Uterus (tissue), 4 donors: ENCODE measurements around the gene TRPC5OS. TPM values are rescaled to one million over a fixed set of nuclear protein-coding genes. Genes with fewer than 3 reads are reported as not detected.
A peak's percentile ranks its signal among the peaks of the same experiment; 100 is the strongest.

Experiments used
- DNase-seq, 2 donors: peaks; one replicate each; pipeline ENCODE4 v3.0.0-alpha.2; 2019 to 2020
- H3K27ac ChIP-seq, 2 donors: fragments of 200-600 bp; sonication (generic); 1 replicate in 1 of 2; 2 replicates in 1 of 2; pipeline ENCODE4 v1.5.1; 2016 to 2018
- H3K27me3 ChIP-seq, 2 donors: fragments of 200-600 bp; sonication (generic); one replicate each; pipeline ENCODE4 v1.5.1; 2018 to 2019; ENCODE audit warnings: control low read depth in 1 of 2
- H3K36me3 ChIP-seq, 2 donors: fragments of 200-600 bp; sonication (generic); one replicate each; pipeline ENCODE4 v1.5.1; 2019; ENCODE audit warnings: control low read depth in 1 of 2
- H3K4me1 ChIP-seq, 2 donors: fragments of 200-600 bp; sonication (generic); one replicate each; pipeline ENCODE4 v1.5.1; 2018 to 2019; ENCODE audit warnings: control low read depth in 1 of 2
- H3K4me3 ChIP-seq, 2 donors: fragments of 200-600 bp; sonication (generic); 1 replicate in 1 of 2; 2 replicates in 1 of 2; pipeline ENCODE4 v1.5.1; 2018 to 2019; ENCODE audit warnings: mild to moderate bottlenecking in 1 of 2
- H3K9me3 ChIP-seq, 2 donors: fragments of 200-600 bp; sonication (generic); one replicate each; pipeline ENCODE4 v1.5.1; 2019; ENCODE audit warnings: control low read depth in 1 of 2
- POLR2A ChIP-seq, 2 donors: fragments of 450-650 bp; IDR thresholded peaks; one replicate each; pipeline ENCODE4 v1.6.1; 2016; ENCODE audit warnings: antibody characterized with exemption in 2 of 2, mild to moderate bottlenecking in 1 of 2, moderate library complexity in 1 of 2
- intact Hi-C: fragments of 100-400 bp; cut with DNase I; formaldehyde crosslinking; loops from one replicate; pipeline ENCODE4 v1.15.1; 2023; ENCODE audit warnings: low total_unique reads
- total RNA-seq, 4 donors: library from RNA; depleted of rRNA in 3 of 4; stranded (reverse); fragments of >200 nt in 3 of 4; gene quantifications; one replicate each; pipeline versions ENCODE4 v1.1.0 to v1.2.4, GENCODE V29; 2014 to 2023
- TF ChIP-seq, protein P1 (sequence below), 4 experiments: fragments of 200-600 bp in 2 of 4; fragments of 450-650 bp in 2 of 4; sonication (generic) in 2 of 4; IDR thresholded peaks; one replicate each; pipeline ENCODE4 v1.5.1; 2016 to 2019; ENCODE audit warnings: antibody characterized with exemption in 4 of 4, mild to moderate bottlenecking in 2 of 4, moderate library complexity in 1 of 4
- donor health status: DM: yes; HTN: yes; CAD: no.

Gene TRPC5OS
- total RNA-seq, 4 donors from 2014 or later = not detected

- no peaks in the 10 kb centered on the region for H3K9me3 ChIP-seq
- H3K27ac ChIP-seq = no peak overlapping the region
- H3K4me1 ChIP-seq = no peaks in the 10 kb centered on the region
- H3K36me3 ChIP-seq = no peaks in the 10 kb centered on the region
- intact Hi-C loops = no loop called here
- no peak for DNase-seq
- H3K27me3 ChIP-seq = no peaks in the 10 kb centered on the region
- TF ChIP-seq, protein P1, sequence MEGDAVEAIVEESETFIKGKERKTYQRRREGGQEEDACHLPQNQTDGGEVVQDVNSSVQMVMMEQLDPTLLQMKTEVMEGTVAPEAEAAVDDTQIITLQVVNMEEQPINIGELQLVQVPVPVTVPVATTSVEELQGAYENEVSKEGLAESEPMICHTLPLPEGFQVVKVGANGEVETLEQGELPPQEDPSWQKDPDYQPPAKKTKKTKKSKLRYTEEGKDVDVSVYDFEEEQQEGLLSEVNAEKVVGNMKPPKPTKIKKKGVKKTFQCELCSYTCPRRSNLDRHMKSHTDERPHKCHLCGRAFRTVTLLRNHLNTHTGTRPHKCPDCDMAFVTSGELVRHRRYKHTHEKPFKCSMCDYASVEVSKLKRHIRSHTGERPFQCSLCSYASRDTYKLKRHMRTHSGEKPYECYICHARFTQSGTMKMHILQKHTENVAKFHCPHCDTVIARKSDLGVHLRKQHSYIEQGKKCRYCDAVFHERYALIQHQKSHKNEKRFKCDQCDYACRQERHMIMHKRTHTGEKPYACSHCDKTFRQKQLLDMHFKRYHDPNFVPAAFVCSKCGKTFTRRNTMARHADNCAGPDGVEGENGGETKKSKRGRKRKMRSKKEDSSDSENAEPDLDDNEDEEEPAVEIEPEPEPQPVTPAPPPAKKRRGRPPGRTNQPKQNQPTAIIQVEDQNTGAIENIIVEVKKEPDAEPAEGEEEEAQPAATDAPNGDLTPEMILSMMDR (IDR thresholded peaks at IDR 0.05) = no peak
- no peak for TF ChIP-seq POLR2A (IDR thresholded peaks at IDR 0.05)
- H3K4me3 ChIP-seq = no peak overlapping the region
Measured at GRCh38 chrX:111861605-111862004, 14.4 kb upstream of the TRPC5OS start.

GRCh38 chrX:111867236-111867635 is 8.7 kb upstream of the TRPC5OS start:
- Histone ChIP-seq H3K27ac (no peak overlapping the region), H3K36me3 (no peaks in the 10 kb centered on the region), H3K9me3 (no peaks in the 10 kb centered on the region), H3K4me3 (no peak overlapping the region), H3K4me1 (no peaks in the 10 kb centered on the region), H3K27me3 (no peaks in the 10 kb centered on the region)
- no peak for DNase-seq
- TF ChIP-seq, protein P1 (IDR thresholded peaks at IDR 0.05) = no peak
- TF ChIP-seq POLR2A (IDR thresholded peaks at IDR 0.05) = no peak
- intact Hi-C loops = no loop called here

- H3K36me3 ChIP-seq = no peaks in the 10 kb centered on the region
- TF ChIP-seq, protein P1 (IDR thresholded peaks at IDR 0.05) = no peak
- TF ChIP-seq POLR2A (IDR thresholded peaks at IDR 0.05) = no peak
- no peaks in the 10 kb centered on the region for H3K9me3 ChIP-seq
- no peak for DNase-seq
- H3K4me3 ChIP-seq = no peak overlapping the region
- H3K4me1 ChIP-seq = no peaks in the 10 kb centered on the region
- intact Hi-C loops = no loop called here
- no peak overlapping the region for H3K27ac ChIP-seq
- no peaks in the 10 kb centered on the region for H3K27me3 ChIP-seq
Measured at GRCh38 chrX:111868726-111869638, 7.0 kb upstream of the TRPC5OS start.

DNA sequence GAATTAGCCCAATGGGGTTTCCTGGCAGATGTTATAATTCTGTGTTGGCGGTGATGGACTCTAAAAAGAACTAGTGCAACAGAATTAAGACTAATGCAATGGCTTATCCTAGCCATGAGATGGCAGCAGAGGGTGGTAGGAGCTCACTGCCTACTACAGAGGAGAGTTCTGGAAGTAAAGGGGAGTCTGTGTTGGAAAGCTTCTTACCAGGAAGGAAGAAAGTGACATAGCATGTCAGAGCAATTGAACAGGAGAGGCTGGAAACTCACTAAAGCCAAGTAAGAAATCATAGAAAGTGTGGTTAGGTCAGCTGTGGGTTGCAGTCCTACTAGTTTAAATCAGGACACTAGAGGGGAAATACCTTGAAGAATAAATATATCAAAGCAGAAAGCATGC is 6.3 kb upstream of the TRPC5OS start:
- Histone ChIP-seq H3K27ac (no peak overlapping the region), H3K4me1 (no peaks in the 10 kb centered on the region), H3K4me3 (no peak overlapping the region), H3K9me3 (no peaks in the 10 kb centered on the region), H3K27me3 (no peaks in the 10 kb centered on the region), H3K36me3 (no peaks in the 10 kb centered on the region)
- TF ChIP-seq, protein P1 (IDR thresholded peaks at IDR 0.05) = peak; percentile 45 to 63 (median 50)
- TF ChIP-seq POLR2A (IDR thresholded peaks at IDR 0.05) = no peak
- intact Hi-C loops = no loop called here
- DNase-seq = no peak

DNA sequence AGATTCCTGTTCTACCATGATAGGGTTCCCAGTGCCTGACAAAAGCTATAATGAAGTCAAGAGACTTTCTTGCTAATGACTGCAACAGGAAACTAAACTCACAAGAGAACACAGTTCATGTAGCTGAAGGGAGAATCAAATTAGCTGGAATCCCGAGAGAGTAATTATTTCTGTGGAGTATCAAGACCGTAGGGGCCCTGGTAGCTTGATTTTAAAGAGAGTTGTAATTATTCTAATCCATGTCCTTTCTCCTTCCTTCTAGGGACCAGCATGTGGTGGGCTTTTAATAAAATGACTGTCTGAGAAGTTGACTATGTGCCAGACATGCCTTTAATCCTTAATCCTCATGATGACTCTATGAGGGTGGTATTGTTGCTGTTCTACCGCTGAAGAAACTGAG is 1.7 kb upstream of the TRPC5OS start:
- H3K27me3 ChIP-seq = no peaks in the 10 kb centered on the region
- no peak overlapping the region for H3K27ac ChIP-seq
- H3K4me1 ChIP-seq = no peaks in the 10 kb centered on the region
- intact Hi-C loops = no loop called here
- no peak overlapping the region for H3K4me3 ChIP-seq
- TF ChIP-seq, protein P1 (IDR thresholded peaks at IDR 0.05) = no peak
- TF ChIP-seq POLR2A (IDR thresholded peaks at IDR 0.05) = no peak
- DNase-seq = no peak
- no peaks in the 10 kb centered on the region for H3K9me3 ChIP-seq
- H3K36me3 ChIP-seq = no peaks in the 10 kb centered on the region
